GM19324 (cell line): Measurements from ENCODE around the gene MPPED2.

ENCODE experiments used
- ATAC-seq: cut with Tn5 transposase; IDR thresholded peaks from one replicate; pipeline ENCODE4 v1.9.1; 2021; ENCODE audit warnings: mild to moderate bottlenecking, moderate library complexity; ENCODE audit not compliant: unreplicated experiment, low FRiP score

MPPED2 gene

GRCh38 chr11:30424321-30424720 is 161.8 kb downstream of the MPPED2 start:
- ATAC-seq: no peak

- no peak for ATAC-seq
Observed at GRCh38 chr11:30423886-30424285, 162.3 kb downstream of the MPPED2 start.

- ATAC-seq: no peak
Observed at GRCh38 chr11:30423279-30423648, 162.9 kb downstream of the MPPED2 start.

GRCh38 chr11:30422447-30423278 is 163.5 kb downstream of the MPPED2 start:
- no peak for ATAC-seq

GRCh38 chr11:30420233-30420787 is 165.8 kb downstream of the MPPED2 start:
- ATAC-seq: no peak

- no peak for ATAC-seq
Observed at GRCh38 chr11:30414806-30415205, 171.3 kb downstream of the MPPED2 start.

GRCh38 chr11:30414244-30414643 is 171.9 kb downstream of the MPPED2 start:
- ATAC-seq: no peak

GRCh38 chr11:30412509-30412908 is 173.6 kb downstream of the MPPED2 start:
- ATAC-seq: no peak

- no peak for ATAC-seq
Observed at GRCh38 chr11:30411383-30411782, 174.8 kb downstream of the MPPED2 start.

- no peak for ATAC-seq
Observed at GRCh38 chr11:30406978-30407762, 179.0 kb downstream of the MPPED2 start.

GRCh38 chr11:30405385-30405784 is 180.8 kb downstream of the MPPED2 start:
- no peak for ATAC-seq

- no peak for ATAC-seq
Observed at GRCh38 chr11:30404136-30404535, 182.0 kb downstream of the MPPED2 start.

- ATAC-seq: no peak
Observed at GRCh38 chr11:30395751-30396150, 190.4 kb downstream of the MPPED2 start.

- ATAC-seq: no peak
Observed at GRCh38 chr11:30393012-30393411, 193.1 kb downstream of the MPPED2 start.

- ATAC-seq: no peak
Observed at GRCh38 chr11:30392221-30392784, 193.8 kb downstream of the MPPED2 start.

GRCh38 chr11:30388957-30389356 is 197.2 kb downstream of the MPPED2 start:
- no peak for ATAC-seq

GRCh38 chr11:30387891-30388861 is 198.0 kb downstream of the MPPED2 start:
- ATAC-seq: no peak

GRCh38 chr11:30381879-30382278 is 204.3 kb downstream of the MPPED2 start:
- ATAC-seq: no peak

GRCh38 chr11:30380846-30381245 is 205.3 kb downstream of the MPPED2 start:
- no peak for ATAC-seq

GRCh38 chr11:30377347-30377746 is 208.8 kb downstream of the MPPED2 start:
- no peak for ATAC-seq
